Esophagus (tissue), 2 donors: ENCODE results near the gene DNAJC7. TPM values are rescaled to one million over a fixed set of nuclear protein-coding genes. Genes with fewer than 3 reads are reported as not detected.

ENCODE experiments used
- H3K27ac ChIP-seq, 2 donors: one replicate each; pipeline ENCODE4 v1.5.1; 2013; ENCODE audit warnings: low read depth in 2 of 2, mild to moderate bottlenecking in 2 of 2, inconsistent platforms in 1 of 2, low read length in 1 of 2, moderate library complexity in 1 of 2
- H3K27me3 ChIP-seq, 2 donors: one replicate each; pipeline ENCODE4 v1.6.1; 2013; ENCODE audit warnings: low read length in 2 of 2, control low read depth in 1 of 2, mild to moderate bottlenecking in 1 of 2; ENCODE audit not compliant: insufficient read depth in 2 of 2, control insufficient read depth in 1 of 2
- H3K36me3 ChIP-seq, 2 donors: one replicate each; pipeline ENCODE4 v1.6.1; 2013; ENCODE audit warnings: low read length in 1 of 2; ENCODE audit not compliant: control insufficient read depth in 2 of 2, insufficient read depth in 2 of 2
- H3K4me1 ChIP-seq, 2 donors: one replicate each; pipeline ENCODE4 v1.6.1; 2013; ENCODE audit warnings: low read length in 1 of 2; ENCODE audit not compliant: control insufficient read depth in 2 of 2, insufficient read depth in 2 of 2
- H3K4me3 ChIP-seq, 2 donors: one replicate each; pipeline ENCODE4 v1.5.1; 2013; ENCODE audit warnings: low read length in 2 of 2, mild to moderate bottlenecking in 2 of 2, low read depth in 1 of 2, moderate library complexity in 1 of 2
- H3K9me3 ChIP-seq, 2 donors: one replicate each; pipeline ENCODE4 v1.6.1; 2013; ENCODE audit warnings: mild to moderate bottlenecking in 2 of 2, low read depth in 1 of 2, low read length in 1 of 2, moderate library complexity in 1 of 2; ENCODE audit not compliant: control insufficient read depth in 2 of 2, insufficient read depth in 1 of 2
- WGBS, 2 donors: extraction: QIAGEN DNeasy Blood & Tissue Kit; methylation state at CpG; one replicate each; pipeline ENCODE4 v1.1.7; 2013; 5-methylcytosine and 5-hydroxymethylcytosine counted together
- polyA plus RNA-seq, 2 donors: library from polyadenylated mRNA; stranded (reverse); fragments of 200-250 nt; gene quantifications; one replicate each; pipeline ENCODE4 v1.2.3, GENCODE V29; 2013
- donor health status: healthy with polysubstance abuse.
- donor health status: Bipolar disorder and iron deficiency.

DNAJC7 gene
- polyA plus RNA-seq, 2 donors = 55.4 to 66.4 TPM

- H3K4me3 ChIP-seq = no peak overlapping the region
- no peaks in the 10 kb centered on the region for H3K36me3 ChIP-seq
- peaks cover 0 to 5% of the 10 kb centered on the region in 2 donors for H3K27me3 ChIP-seq
- 22 to 29% methylated on average over 3 of the region's 3 CpGs for WGBS, 2 donors
- no peaks in the 10 kb centered on the region for H3K4me1 ChIP-seq
- H3K9me3 ChIP-seq = no peaks in the 10 kb centered on the region
- no peak overlapping the region for H3K27ac ChIP-seq
These were observed 37.8 kb upstream of the DNAJC7 start for GRCh38 chr17:42055027-42055426.

- Histone ChIP-seq H3K27me3 (peaks cover 0 to 5% of the 10 kb centered on the region in 2 donors), H3K4me3 (no peak overlapping the region), H3K36me3 (no peaks in the 10 kb centered on the region), H3K27ac (no peak overlapping the region), H3K4me1 (no peaks in the 10 kb centered on the region), H3K9me3 (no peaks in the 10 kb centered on the region)
- 39 to 40% methylated on average over 12 of the region's 12 CpGs for WGBS, 2 donors
These were observed 36.7 kb upstream of the DNAJC7 start for GRCh38 chr17:42053731-42054500.

- Histone ChIP-seq H3K36me3 (no peaks in the 10 kb centered on the region), H3K9me3 (no peaks in the 10 kb centered on the region), H3K4me1 (no peaks in the 10 kb centered on the region), H3K27ac (no peak overlapping the region), H3K27me3 (peaks cover 0 to 5% of the 10 kb centered on the region in 2 donors), H3K4me3 (no peak overlapping the region)
- WGBS, 2 donors = 76 to 77% methylated on average over 6 of the region's 6 CpGs
These were observed 35.2 kb upstream of the DNAJC7 start for GRCh38 chr17:42052346-42052877.

- peaks cover 0 to 5% of the 10 kb centered on the region in 2 donors for H3K27me3 ChIP-seq
- 88 to 91% methylated on average over 7 of the region's 7 CpGs for WGBS, 2 donors
- no peak overlapping the region for H3K4me3 ChIP-seq
- no peak overlapping the region for H3K27ac ChIP-seq
- no peaks in the 10 kb centered on the region for H3K4me1 ChIP-seq
- no peaks in the 10 kb centered on the region for H3K36me3 ChIP-seq
- H3K9me3 ChIP-seq = no peaks in the 10 kb centered on the region
These were observed 34.4 kb upstream of the DNAJC7 start for GRCh38 chr17:42051645-42052044.

- 50 to 53% methylated on average over 8 of the region's 8 CpGs for WGBS, 2 donors
These were observed 33.8 kb upstream of the DNAJC7 start for GRCh38 chr17:42051013-42051400.

GRCh38 chr17:42050393-42051012, 33.3 kb upstream of the DNAJC7 start, which contains the start of gene C17orf113:
TSS of gene C17orf113 (minus strand) at chr17:42050601. CDS start at chr17:42043376, 7,225 bp downstream.
- Histone ChIP-seq H3K27me3 (peaks cover 0 to 5% of the 10 kb centered on the region in 2 donors), H3K36me3 (no peaks in the 10 kb centered on the region), H3K9me3 (no peaks in the 10 kb centered on the region), H3K27ac (no peak within 1 kb of the TSS), H3K4me1 (no peaks in the 10 kb centered on the region), H3K4me3 (peak within 1 kb of the TSS; percentile 45 to 56)
- 1% methylated on average over 50 to 65 of the region's 65 CpGs for whole genome bisulfite sequencing, 2 donors

More at GRCh38 chr17:42051013-42051400, 33.8 kb upstream of the DNAJC7 start:
- Histone ChIP-seq H3K4me3 (peak overlapping the region; percentile 38 to 45), H3K27ac (no peak overlapping the region), H3K36me3 (no peaks in the 10 kb centered on the region), H3K27me3 (peaks cover 0 to 5% of the 10 kb centered on the region in 2 donors), H3K9me3 (no peaks in the 10 kb centered on the region), H3K4me1 (no peaks in the 10 kb centered on the region)

- H3K4me1 ChIP-seq = no peaks in the 10 kb centered on the region
- H3K27me3 ChIP-seq = peaks cover 0 to 5% of the 10 kb centered on the region in 2 donors
- H3K4me3 ChIP-seq = peak overlapping the region; percentile 45 to 56
- no peaks in the 10 kb centered on the region for H3K36me3 ChIP-seq
- no peaks in the 10 kb centered on the region for H3K9me3 ChIP-seq
- 0% methylated on average over 6 to 7 of the region's 7 CpGs for WGBS, 2 donors
- H3K27ac ChIP-seq = no peak overlapping the region
These were observed 32.7 kb upstream of the DNAJC7 start for GRCh38 chr17:42049834-42050392.

GRCh38 chr17:42047343-42047742, 30.1 kb upstream of the DNAJC7 start:
- Histone ChIP-seq H3K4me1 (no peaks in the 10 kb centered on the region), H3K9me3 (no peaks in the 10 kb centered on the region), H3K27me3 (no peaks in the 10 kb centered on the region), H3K4me3 (no peak overlapping the region), H3K27ac (no peak overlapping the region), H3K36me3 (no peaks in the 10 kb centered on the region)
- WGBS, 2 donors = 86 to 88% methylated on average over 12 of the region's 12 CpGs

- Histone ChIP-seq H3K27me3 (no peaks in the 10 kb centered on the region), H3K36me3 (no peaks in the 10 kb centered on the region), H3K4me1 (no peaks in the 10 kb centered on the region), H3K27ac (no peak overlapping the region), H3K9me3 (no peaks in the 10 kb centered on the region), H3K4me3 (no peak overlapping the region)
- WGBS, 2 donors = 75 to 89% methylated on average over 1 of the region's 1 CpG
These were observed 28.5 kb upstream of the DNAJC7 start for GRCh38 chr17:42045719-42046118.
